Lower leg skin (tissue), 3 donors: ENCODE results near the gene OSBP2.

Source experiments
- POLR2A ChIP-seq, 2 donors: fragments of 450-650 bp; IDR thresholded peaks; one replicate each; pipeline ENCODE4 v1.6.1; 2016 to 2017; ENCODE audit warnings: antibody characterized with exemption in 2 of 2, mild to moderate bottlenecking in 1 of 2, moderate library complexity in 1 of 2
- TF ChIP-seq, protein P1 (sequence below), 3 donors: fragments of 450-650 bp; IDR thresholded peaks; one replicate each; pipeline ENCODE4 v1.5.1; 2016; ENCODE audit warnings: antibody characterized with exemption in 3 of 3, mild to moderate bottlenecking in 3 of 3, moderate library complexity in 2 of 3

DNA sequence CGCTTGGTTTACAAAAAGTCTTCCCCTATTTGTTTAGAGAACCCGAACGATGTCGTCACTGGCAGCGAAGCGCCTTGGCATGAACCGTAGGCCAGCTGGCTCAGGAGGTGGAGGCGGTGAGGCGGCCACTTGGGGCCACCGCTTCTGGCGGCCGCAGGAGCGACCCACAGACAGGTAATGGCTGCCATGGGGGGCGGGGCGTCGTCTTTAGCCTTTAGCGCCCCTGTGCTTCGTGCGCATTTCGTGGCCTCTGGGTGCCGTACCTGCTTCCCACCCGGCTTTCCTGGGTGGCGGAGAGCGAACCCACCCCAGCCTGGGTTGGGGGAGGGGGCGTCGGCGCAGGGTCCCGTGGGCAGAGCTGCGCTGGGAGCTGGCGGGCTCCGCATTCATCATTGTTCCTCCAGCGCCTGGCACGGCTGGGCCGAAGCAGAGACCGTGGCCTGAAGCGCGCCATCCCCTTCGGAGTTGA, 469 bp upstream of the OSBP2 start:
- TF ChIP-seq, protein P1, sequence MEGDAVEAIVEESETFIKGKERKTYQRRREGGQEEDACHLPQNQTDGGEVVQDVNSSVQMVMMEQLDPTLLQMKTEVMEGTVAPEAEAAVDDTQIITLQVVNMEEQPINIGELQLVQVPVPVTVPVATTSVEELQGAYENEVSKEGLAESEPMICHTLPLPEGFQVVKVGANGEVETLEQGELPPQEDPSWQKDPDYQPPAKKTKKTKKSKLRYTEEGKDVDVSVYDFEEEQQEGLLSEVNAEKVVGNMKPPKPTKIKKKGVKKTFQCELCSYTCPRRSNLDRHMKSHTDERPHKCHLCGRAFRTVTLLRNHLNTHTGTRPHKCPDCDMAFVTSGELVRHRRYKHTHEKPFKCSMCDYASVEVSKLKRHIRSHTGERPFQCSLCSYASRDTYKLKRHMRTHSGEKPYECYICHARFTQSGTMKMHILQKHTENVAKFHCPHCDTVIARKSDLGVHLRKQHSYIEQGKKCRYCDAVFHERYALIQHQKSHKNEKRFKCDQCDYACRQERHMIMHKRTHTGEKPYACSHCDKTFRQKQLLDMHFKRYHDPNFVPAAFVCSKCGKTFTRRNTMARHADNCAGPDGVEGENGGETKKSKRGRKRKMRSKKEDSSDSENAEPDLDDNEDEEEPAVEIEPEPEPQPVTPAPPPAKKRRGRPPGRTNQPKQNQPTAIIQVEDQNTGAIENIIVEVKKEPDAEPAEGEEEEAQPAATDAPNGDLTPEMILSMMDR (IDR thresholded peaks at IDR 0.05) = no peak
- no peak for TF ChIP-seq POLR2A (IDR thresholded peaks at IDR 0.05)
